Eye (tissue), 1 donor: Measurements from ENCODE around the gene LMO1.

Experiments
- DNase-seq: peaks from one replicate; pipeline ENCODE4 v3.0.0-alpha.2; 2015

Gene LMO1

DNA sequence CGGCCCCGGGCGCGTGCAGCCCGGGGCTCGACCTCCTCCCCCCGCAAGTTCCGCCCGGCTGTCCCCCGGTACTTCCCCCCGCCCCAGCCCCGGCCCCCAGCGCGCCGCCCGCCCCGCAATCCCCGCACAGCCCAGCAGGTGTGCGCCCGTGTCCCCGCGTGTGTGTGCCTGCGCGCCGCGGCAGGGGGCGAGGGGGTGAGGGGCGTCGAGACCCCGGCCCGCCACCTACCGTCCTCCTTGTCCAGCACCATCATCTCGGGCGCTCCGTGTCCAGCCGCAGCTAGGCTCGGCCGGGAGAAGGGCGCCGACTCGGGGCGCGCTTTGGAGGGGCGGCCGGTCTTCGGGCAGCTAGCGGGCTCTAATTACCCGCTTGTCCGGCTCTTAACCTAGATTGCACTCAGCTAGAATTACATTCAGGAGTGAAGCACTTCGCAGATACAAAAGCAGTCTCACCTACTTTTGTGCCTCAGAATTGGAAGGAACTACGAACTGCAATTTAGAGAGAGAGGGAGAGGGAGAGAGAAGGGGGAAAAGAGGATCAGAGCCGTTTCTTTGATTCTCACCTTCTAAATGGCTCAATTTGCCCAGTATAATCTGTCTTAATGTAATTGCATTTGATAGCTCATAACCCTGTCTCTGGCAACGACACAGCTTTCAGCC lies 439 bp downstream of the LMO1 start:
- peak; percentile 83 for DNase-seq

DNA sequence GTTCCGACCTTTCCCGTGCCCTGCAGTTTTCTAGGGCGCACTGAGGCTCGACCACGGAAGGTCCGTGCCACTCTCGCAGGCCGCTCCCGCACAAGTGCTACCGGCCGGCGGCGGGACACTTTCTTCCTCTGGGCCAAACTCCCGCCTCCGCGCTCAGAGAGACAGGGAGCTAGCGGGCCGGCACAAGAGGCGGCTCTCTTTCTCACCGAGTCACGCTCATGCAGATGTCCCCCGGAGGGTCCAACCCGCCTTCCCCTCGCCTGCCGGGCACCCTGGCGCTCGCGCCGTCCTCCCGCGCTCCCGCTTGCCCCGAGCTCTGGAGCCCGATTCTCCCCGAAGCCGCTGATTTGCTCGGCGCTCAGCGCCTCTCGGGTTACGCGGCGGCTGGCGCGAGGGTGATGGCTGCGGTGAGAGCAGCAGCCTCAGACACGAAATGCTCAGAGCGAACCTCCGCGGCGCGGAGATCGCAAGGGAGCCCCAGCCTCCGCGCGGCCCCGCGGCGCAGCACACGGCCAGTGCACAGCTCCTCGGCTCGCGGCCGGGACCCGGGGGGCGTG lies 1.0 kb downstream of the LMO1 start:
- DNase-seq = peak; percentile 87

DNA sequence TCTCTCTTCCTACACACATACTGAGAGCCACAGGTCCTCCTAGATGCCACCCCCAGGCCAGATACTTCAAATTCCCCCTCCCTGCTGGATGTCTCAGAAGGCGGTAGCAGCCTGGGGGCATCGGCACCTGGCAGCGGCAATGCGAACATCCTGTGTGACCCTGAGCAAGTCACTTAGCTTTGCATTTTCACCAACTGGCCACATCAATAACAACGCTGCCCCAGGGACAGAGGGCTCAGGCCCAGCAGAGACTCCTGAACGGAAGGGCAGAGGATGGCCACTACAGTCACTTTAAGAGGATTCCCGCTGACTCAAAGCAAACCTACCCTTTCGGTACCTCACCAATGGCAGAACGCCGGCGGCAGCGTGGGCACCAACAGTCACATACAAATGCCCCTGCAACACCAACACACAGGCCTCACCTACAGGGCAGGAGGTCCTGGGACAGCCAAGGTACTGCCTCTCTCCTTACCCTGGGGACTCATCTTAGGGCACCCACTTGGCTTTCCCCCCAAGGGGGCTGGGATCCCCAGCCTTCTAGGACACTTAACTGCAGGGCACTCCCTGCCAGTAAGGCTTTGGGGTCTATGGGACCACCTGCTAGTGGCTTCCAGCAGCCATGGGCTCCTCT lies 1.6 kb downstream of the LMO1 start:
- DNase-seq = peak; percentile 22

DNA sequence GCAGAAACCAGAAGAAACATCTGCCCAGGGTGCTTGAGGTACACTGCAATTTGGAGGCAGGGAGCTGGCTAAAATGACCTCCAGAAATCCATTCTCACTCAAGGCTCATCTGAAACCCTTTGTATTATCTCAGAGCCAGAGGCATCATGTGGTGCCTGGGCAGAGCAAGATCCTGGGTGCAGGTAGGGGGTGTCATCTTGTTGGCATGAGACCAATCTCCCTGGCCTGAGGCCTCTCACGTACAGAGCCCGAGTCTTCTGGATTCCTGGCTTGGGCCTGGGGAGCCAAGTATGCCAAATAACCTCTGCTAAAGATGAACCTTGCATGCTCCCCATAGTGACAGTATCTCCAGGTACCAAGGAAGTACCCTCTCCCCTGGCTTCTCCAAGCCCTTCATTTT lies 2.4 kb downstream of the LMO1 start:
- DNase-seq = no peak

DNA sequence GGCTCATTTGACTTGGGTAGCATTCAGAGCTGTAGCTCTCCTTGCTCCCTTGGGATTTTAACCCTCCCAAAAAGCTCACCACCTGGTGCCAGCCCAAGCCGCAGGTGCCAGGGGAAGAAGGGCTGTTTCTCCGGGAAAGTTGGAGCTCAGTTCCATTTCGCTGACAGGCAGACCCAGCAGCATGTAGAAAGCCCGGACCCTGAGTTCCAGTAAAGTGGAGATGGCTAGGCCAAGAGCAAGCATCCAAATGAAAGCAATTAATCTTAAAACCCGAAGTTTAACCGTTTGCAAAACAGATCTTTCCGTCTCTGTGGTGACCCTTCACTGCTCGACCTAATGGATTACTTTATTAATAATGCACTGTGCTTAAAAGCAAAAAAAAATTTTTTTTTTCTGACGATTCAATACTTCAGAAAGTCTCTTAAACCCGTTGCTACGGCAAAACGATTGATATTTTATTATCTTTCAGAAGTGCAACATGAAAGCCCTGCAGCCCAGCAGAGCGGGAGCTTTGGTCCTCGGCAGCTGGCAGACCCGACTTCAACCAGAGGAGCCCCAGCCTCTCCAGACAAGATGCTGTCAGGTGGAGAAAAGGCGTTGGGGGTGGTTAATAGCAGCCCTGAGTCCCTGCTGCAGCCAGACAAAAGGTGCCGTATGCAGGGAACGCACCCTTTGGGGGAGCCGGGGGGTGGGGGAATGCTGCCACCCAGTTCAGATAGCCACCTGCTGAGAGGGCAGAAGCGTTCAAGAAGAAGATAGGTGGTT lies 3.3 kb downstream of the LMO1 start:
- no peak for DNase-seq

DNA sequence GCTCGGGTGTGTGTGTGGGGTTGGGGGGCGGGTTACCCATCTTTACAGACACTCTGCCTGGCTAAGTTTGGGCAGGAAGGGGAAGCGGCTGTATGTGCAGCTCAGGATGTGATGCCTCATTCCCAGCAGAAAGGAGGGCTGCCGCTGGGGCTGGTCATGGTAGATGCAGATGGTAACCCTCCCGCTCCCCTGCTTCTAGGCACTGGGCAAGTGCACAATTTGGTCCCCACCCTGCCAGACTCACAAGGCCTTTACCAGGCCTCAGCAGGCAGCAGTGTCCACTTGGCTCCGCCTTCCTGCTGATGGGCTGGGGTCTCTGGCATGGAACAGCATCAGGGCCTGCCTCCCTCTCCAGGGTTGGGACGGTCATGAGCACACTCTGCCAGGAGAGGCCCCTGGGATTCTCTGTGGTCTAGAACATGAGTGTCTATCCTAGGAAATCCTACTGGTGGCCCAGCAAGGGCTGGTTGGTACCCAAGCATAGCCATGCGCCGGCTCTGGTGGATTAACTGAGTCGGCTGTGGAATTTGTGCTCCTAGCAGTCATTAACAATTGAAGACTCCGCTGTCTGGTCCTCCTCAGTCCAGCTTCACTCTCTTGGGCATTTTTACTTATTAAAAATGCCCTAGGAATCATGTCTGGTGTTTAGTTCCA lies 4.2 kb downstream of the LMO1 start:
- DNase-seq = peak; percentile 52

DNA sequence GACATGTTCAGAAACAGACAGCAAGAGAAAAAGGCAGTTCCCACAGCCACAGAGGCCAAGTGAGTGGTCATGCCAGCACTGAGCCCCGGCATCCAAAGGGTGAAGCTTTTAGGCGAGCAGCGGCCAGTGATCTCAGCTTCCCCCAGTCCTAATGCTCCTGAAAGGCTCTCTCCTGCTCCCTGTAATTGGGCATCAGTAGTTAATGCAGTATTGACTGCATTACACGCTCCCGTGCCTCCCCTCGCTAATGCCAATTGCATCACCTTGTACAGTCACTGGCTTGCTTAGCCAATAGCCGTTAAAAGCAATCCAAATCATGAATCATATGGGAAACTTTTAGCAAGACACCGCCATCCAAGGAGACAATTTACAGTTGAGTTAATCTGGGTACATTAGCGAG lies 4.9 kb downstream of the LMO1 start:
- peak; percentile 90 for DNase-seq

DNA sequence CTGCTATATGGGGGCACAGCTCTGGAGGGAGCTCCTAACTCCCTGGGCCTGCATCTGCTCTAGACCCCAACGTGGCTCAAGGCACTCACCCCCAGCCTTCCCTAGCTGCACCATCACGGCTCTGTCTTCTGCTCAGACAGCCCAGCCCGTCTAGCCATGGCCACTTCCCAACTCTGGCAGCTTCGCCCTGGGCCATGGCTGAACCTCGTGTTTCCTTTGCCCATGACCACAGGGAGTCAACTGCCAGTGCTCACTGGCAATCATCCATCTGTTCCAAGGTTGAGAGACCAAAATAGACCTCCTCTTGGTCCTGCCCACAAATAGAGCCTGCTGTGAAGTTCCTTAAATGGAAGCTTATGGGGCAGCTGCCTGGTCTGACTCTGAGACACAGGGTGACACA lies 5.4 kb downstream of the LMO1 start:
- no peak for DNase-seq

DNA sequence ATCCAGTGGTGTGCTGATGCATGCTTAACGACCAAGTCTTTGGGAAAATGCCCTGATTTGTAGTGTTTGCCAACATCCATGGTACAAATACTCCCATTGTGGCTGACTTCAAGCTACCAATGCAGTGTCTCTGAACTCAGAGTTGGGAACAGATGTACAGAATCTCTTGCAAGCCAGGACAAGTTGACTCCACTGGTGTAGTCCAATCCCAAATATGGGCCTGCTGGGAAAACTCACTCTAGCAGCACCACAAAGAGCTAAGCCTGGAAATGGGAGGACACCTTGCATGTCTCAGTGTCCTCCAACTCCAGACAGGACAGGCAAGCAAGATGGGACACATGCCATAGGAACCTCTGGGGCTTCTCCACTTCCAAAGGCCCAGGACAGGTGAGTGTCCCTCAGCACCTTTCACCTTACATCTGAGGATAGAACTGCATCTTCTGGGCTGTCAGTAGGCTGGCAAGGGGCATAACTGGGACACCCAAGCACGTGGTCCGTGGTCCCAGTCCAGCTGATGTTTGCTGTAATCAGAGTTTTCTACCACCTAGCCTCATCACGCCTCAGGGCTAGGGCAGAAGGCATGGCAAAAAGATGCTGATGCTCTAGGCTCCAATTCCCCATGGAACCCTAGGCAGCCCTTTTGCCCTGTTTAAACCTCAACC lies 6.5 kb downstream of the LMO1 start:
- no peak for DNase-seq

DNA sequence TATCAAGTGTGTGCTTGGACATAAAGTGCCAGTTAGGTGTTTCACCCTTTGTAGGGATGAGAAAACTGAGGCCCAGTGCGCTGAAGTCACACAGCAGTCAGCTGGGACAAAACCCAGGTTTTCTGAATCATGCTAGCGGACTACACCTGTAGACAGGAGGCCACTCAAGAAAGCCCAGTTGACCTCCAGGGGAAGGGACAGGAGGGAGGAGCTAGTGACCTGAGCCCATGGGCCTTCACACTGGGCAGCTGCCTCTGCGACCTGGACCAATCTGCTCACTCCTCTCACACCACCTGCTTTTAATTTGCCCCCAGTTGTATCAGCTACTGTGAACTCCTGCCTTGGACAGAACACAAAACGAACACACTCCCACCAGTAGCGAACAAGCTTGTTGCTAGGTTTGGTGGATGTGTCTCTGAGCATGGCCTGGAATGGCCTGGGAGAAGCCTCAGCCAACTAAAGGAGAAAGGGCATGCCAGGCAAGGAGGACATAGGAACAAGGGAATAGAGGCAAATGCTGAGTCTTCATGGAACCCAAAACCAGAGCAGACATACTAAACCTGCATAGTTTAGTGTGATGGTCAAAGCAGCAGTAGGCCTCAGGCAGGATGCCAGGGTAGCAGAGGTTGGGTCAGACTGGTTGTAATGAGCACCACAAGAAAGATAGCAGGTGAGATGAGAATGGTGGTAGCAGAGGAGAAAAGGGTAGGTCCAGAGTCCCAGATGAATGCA lies 7.2 kb downstream of the LMO1 start:
- no peak for DNase-seq

DNA sequence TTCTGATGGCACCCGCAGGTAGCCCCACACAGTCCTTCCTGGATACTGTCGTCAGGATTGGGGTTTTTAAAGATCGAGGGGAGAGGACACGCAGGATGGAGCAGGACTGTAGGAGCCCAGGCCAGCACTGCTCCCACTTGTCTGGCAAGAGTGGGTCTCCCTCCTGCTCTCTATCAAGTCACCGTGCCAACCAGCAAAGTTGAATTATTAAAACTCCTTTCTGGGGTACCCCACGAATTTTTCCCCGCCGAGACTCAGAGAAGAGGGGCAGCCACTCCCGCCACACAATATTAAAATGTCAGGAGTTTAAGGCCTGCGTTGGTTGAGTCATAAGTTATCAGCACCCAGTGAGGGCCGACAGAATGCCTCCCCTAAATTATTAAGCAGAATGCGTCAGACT lies 10.1 kb downstream of the LMO1 start:
- DNase-seq = no peak

DNA sequence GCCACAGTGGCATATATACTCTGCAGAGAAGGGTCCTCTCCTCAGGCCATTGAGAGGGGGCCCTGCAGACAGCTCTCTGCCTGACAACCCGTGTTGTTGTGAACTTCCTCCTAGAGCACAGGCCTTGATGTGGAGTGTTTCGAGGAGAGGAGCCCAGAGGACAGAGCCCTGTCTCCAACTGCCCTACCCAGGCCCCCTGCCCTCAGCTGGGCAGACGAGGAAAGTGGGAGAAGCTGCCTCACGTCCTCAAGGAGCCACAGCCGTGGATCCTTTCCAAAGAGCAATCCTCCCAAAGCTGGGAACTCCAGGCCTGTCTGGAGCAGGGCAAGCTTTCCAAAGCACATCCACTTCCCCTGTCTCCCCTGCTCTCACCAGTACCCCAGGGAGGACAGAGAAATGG lies 10.7 kb downstream of the LMO1 start:
- no peak for DNase-seq

DNA sequence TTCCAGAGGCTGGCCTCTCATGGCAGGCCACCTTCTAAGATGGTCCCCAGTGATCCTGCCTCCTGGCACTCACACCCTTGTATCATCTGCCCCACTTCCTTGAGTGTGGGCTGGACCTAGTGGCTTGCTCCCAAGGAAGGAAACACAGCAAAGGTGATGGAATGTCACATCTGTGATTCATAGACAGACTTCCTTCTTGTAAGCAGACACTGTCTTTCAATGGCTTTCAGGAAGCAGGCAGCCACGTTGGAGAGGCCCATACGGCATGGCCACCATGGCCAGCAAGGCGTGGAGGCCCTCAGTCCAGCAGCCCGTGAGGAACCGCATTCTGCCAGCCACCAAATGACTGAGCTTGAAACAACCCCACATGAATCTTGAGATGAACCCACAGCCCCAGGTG lies 11.3 kb downstream of the LMO1 start:
- no peak for DNase-seq

DNA sequence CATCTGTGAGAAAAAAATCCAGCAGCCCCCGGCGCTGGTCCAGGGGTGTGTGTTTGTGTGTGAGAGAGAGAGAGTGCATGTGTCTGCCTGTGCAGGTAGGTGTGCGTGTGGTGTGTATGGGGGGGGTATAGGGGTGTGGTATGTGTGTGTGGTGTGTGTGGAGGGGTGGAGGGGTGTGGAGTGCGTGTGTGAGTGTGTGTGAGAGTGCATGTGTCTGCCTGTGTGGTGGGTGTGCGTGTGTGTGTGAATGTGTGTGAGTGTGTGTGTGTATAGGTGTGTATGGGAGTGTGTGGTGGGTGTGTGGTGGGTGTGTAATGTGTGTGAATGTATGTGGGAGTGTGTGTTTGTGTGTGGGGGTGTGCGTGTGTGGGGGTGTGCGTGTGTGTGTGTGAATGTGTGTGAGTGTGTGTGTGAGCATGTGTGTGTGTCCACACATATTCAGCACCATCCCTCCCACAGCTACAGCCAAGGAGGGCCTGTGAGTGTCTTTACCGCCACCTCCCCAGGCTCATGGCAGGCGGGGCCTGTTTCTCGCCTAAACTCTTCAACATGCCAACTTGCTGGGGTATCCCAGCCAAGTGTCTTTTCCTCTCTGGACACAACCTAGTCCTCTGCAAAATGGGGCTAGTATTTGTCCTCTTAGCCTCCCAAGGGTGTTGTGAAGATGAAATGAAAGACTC lies 11.9 kb downstream of the LMO1 start:
- no peak for DNase-seq

DNA sequence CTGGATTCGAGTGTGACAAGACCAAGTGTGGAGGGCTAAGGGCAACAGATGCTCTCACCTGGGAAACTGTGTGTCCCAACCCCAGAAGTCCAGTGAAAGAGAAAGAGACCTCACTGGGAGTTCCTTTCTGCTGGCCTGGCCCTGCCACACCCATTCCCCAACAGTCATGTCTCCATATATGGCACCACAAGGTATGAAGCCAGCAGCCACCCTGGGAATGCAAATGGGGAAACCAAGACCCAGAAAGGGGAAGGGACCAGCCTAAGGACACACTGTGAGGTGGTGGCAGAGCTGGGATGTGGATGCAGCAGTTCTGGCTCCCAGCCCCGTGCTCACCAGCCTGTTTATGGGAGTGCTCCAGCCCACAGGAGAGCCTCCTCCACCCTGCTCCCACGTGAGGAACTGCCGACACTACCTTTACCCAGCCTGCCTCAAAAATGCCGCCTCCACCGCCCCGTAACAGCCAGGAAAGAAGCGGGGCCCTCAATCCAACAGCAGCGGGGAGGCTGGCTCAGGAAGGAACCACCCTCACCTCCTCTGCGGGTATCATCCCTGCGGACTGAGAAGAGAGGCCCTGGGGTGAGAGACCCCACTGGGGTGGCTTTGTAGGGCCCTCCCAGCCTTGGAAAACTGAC lies 12.6 kb downstream of the LMO1 start:
- no peak for DNase-seq

DNA sequence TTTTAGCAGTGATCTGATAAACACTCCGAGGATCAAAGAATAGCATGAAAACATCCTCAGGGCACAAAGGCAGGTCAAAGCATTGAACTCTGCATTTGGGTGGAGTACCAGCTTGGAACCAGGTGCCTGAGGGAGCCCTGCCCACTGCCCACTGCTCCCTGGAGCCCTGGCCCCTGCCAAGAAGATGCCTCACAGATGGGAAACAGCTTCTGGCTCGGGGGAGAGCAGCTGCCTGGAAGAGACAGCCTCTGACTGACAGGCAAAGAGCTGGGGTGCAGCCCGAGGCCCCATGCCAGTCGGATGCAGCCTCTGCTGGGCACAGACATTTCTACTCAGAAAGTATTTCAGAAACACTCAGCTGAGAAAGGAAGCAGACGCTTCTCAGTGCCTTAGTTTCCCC lies 13.2 kb downstream of the LMO1 start:
- DNase-seq = no peak

DNA sequence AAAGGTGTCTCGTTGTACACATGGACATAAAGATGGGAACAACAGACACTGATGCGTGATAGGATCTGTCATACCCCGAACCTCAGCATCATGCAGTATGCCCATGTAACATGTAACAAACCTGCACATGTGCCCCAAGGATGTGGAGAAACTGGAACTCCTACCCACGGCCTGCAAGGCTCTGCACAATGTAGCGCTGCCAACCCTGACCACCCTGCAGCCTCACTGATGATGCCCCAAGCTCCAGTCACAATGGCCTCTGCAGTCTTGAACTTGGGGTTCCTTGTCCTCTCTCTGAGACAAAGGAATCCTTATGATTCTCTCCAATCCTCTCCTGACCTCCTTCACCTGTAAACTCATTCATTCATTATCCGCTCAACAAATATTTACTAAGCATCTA lies 14.2 kb downstream of the LMO1 start:
- no peak for DNase-seq

DNA sequence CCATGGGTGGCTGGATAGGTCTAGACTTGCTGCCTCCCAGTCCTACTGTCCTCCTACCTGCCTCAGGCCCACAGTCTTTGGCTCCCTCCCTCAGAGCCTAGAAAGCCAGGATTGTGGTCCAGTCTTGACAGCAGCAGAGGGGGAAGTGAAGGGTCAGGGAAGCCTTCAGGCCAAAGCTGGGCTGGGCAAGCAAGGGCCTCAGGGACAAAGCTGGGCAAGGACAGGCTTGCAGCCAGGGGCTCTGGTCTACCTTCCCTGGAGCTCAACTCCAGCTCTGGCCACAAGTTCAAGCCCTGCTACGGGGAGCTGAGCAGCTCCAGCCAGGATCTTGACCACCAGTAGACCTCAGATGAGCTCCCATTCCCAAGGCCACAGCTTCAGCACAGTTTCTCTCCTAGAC lies 14.9 kb downstream of the LMO1 start:
- DNase-seq = no peak

DNA sequence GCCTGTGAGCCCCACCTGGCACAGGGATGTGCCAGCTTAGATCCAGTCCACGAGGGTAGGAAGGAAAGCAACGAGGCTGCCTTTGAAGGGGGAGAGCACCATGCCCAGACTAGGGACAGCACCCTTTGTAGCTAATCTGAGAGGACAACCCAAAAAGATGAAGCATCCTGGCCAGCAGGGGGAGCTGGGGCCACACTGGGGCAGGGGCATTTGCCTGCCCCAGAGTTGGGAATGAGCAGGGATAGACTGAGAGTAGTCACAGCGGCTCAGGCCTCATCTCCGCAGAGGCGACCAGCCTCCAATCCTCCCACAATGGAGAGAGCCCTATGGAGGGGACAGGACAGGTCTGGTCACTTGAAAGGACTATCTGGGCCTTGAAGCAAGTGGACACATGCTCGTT lies 16.4 kb downstream of the LMO1 start:
- no peak for DNase-seq

DNA sequence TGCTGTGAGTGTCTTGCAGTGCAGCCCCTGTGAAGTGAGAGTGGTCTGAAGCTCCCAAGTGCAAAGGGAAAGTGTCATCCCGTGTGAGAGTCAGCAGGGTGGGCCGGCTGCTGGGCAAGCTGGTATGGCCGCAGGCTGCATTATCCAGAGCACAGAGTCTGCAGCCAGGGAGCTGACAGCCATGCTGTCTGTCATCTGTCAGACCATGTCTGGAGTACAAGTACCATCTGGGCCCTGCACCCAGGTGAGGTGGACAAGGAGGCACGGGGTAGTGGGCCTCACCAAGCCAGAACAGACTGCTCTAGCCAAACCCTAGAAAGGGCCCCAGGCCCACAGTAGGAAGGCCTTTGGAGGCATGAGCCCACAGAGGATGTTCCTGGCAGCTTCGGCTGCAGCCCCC lies 20.2 kb downstream of the LMO1 start:
- peak; percentile 68 for DNase-seq
